HCT116 (cell line): ENCODE measurements around the gene POU2AF2.

ENCODE experiments used
- FOSL1 ChIP-seq: IDR thresholded peaks from 2 replicates; pipeline ENCODE4 v1.6.1; 2012; ENCODE audit warnings: low read depth
- TF ChIP-seq, protein P1 (sequence below), 3 experiments: fragments of 200-600 bp in 1 of 3; sonication (generic) in 1 of 3; IDR thresholded peaks in 2 of 3; conservative IDR thresholded peaks in 1 of 3; 2 replicates each; pipeline ENCODE4 v1.5.1; 2012 to 2017; ENCODE audit warnings: low read depth in 2 of 3, low read length in 2 of 3, antibody characterized with exemption in 1 of 3, borderline replicate concordance in 1 of 3, control low read depth in 1 of 3, mild to moderate bottlenecking in 1 of 3, mixed read lengths in 1 of 3, mixed run types in 1 of 3, moderate library complexity in 1 of 3; ENCODE audit not compliant: insufficient read depth in 1 of 3

DNA sequence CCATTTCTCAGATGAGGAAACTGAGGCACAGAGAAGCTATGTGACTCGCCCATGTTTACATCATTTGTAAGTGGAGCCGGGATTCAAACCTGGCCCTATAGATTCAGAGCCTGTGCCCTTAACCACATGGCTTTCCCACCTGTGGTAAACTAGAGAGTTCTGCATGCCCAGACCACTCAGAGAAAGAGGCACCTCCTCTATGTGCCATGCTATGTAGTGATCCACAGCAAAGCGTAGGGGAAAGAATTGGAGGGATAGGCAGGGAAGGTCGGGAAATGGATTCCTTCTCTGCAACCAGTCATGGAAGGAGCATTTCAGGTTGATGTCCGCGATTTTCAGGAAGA is 15.4 kb upstream of the POU2AF2 start:
- TF ChIP-seq, protein P1, sequence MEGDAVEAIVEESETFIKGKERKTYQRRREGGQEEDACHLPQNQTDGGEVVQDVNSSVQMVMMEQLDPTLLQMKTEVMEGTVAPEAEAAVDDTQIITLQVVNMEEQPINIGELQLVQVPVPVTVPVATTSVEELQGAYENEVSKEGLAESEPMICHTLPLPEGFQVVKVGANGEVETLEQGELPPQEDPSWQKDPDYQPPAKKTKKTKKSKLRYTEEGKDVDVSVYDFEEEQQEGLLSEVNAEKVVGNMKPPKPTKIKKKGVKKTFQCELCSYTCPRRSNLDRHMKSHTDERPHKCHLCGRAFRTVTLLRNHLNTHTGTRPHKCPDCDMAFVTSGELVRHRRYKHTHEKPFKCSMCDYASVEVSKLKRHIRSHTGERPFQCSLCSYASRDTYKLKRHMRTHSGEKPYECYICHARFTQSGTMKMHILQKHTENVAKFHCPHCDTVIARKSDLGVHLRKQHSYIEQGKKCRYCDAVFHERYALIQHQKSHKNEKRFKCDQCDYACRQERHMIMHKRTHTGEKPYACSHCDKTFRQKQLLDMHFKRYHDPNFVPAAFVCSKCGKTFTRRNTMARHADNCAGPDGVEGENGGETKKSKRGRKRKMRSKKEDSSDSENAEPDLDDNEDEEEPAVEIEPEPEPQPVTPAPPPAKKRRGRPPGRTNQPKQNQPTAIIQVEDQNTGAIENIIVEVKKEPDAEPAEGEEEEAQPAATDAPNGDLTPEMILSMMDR (IDR thresholded peaks at IDR 0.05 in 2 of 3, conservative IDR thresholded peaks at IDR 0.05 in 1 of 3; ENCODE audit: borderline replicate concordance in 1 of 3, insufficient read depth in 1 of 3, low read depth in 2 of 3, low read length in 2 of 3): no peak
- no peak for TF ChIP-seq FOSL1
